Esophagus squamous epithelium (tissue), 5 donors: ENCODE measurements around the gene PSME4. TPM values are rescaled to one million over a fixed set of nuclear protein-coding genes. Genes with fewer than 3 reads are reported as not detected.
"Not testable (repeated sequence)": the region's sequence is repeated elsewhere in the genome, so short reads cannot be mapped to it uniquely, and the experiment has no call there.

Experiments used
- DNase-seq: peaks from one replicate; lab custom pipeline; 2025; lab: John Stamatoyannopoulos, UW
- H3K27ac ChIP-seq, 4 donors: fragments of 200-600 bp; sonication (generic); one replicate each; pipeline ENCODE4 v1.5.1; 2016 to 2019; ENCODE audit warnings: mild to moderate bottlenecking in 1 of 4
- H3K27me3 ChIP-seq, 4 donors: fragments of 200-600 bp; sonication (generic); 1 replicate in 3 of 4; 2 replicates in 1 of 4; pipeline versions ENCODE4 v1.5.1 to v1.6.0; 2017 to 2021; ENCODE audit warnings: antibody characterized with exemption in 1 of 4
- H3K36me3 ChIP-seq, 3 donors: fragments of 200-600 bp; sonication (generic); one replicate each; pipeline ENCODE4 v1.5.1; 2016 to 2019
- H3K4me1 ChIP-seq, 3 donors: fragments of 200-600 bp; sonication (generic); one replicate each; pipeline ENCODE4 v1.5.1; 2017 to 2019
- H3K4me3 ChIP-seq, 4 donors: fragments of 200-600 bp; sonication (generic); 1 replicate in 3 of 4; 2 replicates in 1 of 4; pipeline ENCODE4 v1.5.1; 2016 to 2019; ENCODE audit warnings: mild to moderate bottlenecking in 2 of 4, moderate library complexity in 1 of 4
- H3K9me3 ChIP-seq, 3 donors: fragments of 200-600 bp; sonication (generic); one replicate each; pipeline ENCODE4 v1.5.1; 2016 to 2019
- POLR2A ChIP-seq, 4 donors: fragments of 450-650 bp; IDR thresholded peaks; one replicate each; pipeline ENCODE4 v1.6.1; 2017; ENCODE audit warnings: antibody characterized with exemption in 4 of 4, mild to moderate bottlenecking in 4 of 4, moderate library complexity in 3 of 4
- WGBS, 2 donors: methylation state at CpG; one replicate each; pipeline ENCODE4 v1.1.5; 2018; 5-methylcytosine and 5-hydroxymethylcytosine counted together
- intact Hi-C: fragments of 100-400 bp; cut with DNase I; formaldehyde crosslinking; loops from one replicate; pipeline ENCODE4 v1.15.0; 2022
- total RNA-seq, 4 donors: library from RNA; depleted of rRNA; stranded (reverse); fragments of >200 nt; gene quantifications; one replicate each; pipeline ENCODE4 v1.1.0, GENCODE V29; 2016
- TF ChIP-seq, protein P1 (sequence below), 6 experiments: fragments of 450-650 bp in 4 of 6; fragments of 200-600 bp in 2 of 6; sonication (generic) in 2 of 6; IDR thresholded peaks; one replicate each; pipeline ENCODE4 v1.5.1; 2016 to 2019; ENCODE audit warnings: antibody characterized with exemption in 6 of 6, mild to moderate bottlenecking in 4 of 6, moderate library complexity in 4 of 6
- donor health status: DM: yes; HTN: yes; CAD: no.

PSME4 gene
- total RNA-seq, 4 donors from 2014 or later, result 26.0 to 58.9 (median 44.0) TPM

DNA sequence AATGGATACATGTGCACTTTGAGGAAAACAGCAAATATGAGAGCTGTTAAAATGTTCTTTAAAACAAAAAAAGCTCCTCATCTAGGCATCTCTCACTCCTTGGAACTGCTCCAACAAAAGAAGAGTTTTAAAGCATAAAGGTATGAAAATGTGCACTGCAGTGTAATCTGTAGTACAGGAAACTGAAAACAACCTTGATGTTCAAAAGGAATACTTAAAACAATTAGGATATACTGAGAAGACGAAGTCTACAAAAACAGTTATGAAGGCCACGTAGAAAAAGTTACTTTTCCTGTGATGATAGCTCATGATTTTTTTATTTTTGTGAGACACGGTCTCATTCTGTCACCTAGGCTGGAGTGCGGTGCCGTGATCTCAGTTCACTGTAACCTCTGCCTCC, 109.0 kb downstream of the PSME4 start:
- H3K27me3 ChIP-seq, result no peaks in the 10 kb centered on the region
- WGBS, 2 donors, result 88 to 95% methylated on average over 5 of the region's 5 CpGs

GRCh38 chr2:53859206-53860181, 111.3 kb downstream of the PSME4 start, which contains the start of gene GPR75:
Gene GPR75 (minus strand): TSS chr2:53859967. CDS start chr2:53854756, 5,211 bp downstream.
- H3K9me3 ChIP-seq, result no peaks in the 10 kb centered on the region
- peak within 1 kb of the TSS in 2 of 4 donors; percentile 13 to 22 for H3K27ac ChIP-seq
- 45 to 69% methylated on average over 6 to 11 of the region's 72 CpGs for WGBS, 2 donors
- H3K27me3 ChIP-seq, result no peaks in the 10 kb centered on the region
- peak within 1 kb of the TSS; percentile 24 to 63 (median 46) for H3K4me3 ChIP-seq
- intact Hi-C loops, result no loop called here
- no peak for DNase-seq
- peaks cover 0 to 15% (median 6%) of the 10 kb centered on the region in 3 donors for H3K4me1 ChIP-seq
- peaks cover 0 to 31% (median 0%) of the 10 kb centered on the region in 3 donors for H3K36me3 ChIP-seq
- TF ChIP-seq POLR2A (IDR thresholded peaks at IDR 0.05), result no peak
- TF ChIP-seq, protein P1, sequence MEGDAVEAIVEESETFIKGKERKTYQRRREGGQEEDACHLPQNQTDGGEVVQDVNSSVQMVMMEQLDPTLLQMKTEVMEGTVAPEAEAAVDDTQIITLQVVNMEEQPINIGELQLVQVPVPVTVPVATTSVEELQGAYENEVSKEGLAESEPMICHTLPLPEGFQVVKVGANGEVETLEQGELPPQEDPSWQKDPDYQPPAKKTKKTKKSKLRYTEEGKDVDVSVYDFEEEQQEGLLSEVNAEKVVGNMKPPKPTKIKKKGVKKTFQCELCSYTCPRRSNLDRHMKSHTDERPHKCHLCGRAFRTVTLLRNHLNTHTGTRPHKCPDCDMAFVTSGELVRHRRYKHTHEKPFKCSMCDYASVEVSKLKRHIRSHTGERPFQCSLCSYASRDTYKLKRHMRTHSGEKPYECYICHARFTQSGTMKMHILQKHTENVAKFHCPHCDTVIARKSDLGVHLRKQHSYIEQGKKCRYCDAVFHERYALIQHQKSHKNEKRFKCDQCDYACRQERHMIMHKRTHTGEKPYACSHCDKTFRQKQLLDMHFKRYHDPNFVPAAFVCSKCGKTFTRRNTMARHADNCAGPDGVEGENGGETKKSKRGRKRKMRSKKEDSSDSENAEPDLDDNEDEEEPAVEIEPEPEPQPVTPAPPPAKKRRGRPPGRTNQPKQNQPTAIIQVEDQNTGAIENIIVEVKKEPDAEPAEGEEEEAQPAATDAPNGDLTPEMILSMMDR (IDR thresholded peaks at IDR 0.05), result no peak

More for the DNA sequence above, 109.0 kb downstream of the PSME4 start:
- Histone ChIP-seq H3K4me1 (peaks cover 0 to 15% (median 6%) of the 10 kb centered on the region in 3 donors), H3K4me3 (no peak overlapping the region), H3K27ac (no peak overlapping the region), H3K36me3 (peaks cover 0 to 52% (median 3%) of the 10 kb centered on the region in 3 donors), H3K9me3 (no peaks in the 10 kb centered on the region)
- no peak for DNase-seq
- intact Hi-C loops, result no loop called here
- TF ChIP-seq, protein P1 (IDR thresholded peaks at IDR 0.05), result no peak
- TF ChIP-seq POLR2A (IDR thresholded peaks at IDR 0.05), result no peak

GRCh38 chr2:53856272-53856671, 114.5 kb downstream of the PSME4 start:
- H3K9me3 ChIP-seq, result no peaks in the 10 kb centered on the region
- no peak for TF ChIP-seq POLR2A (IDR thresholded peaks at IDR 0.05)
- TF ChIP-seq, protein P1 (IDR thresholded peaks at IDR 0.05), result no peak
- H3K27me3 ChIP-seq, result no peaks in the 10 kb centered on the region
- intact Hi-C loops, result no loop called here
- H3K36me3 ChIP-seq, result peaks cover 0 to 26% (median 0%) of the 10 kb centered on the region in 3 donors
- H3K4me1 ChIP-seq, result peaks cover 0 to 15% (median 6%) of the 10 kb centered on the region in 3 donors
- H3K4me3 ChIP-seq, result no peak overlapping the region
- WGBS, 2 donors, result 75 to 78% methylated on average over 2 of the region's 2 CpGs
- no peak overlapping the region for H3K27ac ChIP-seq
- DNase-seq, result no peak

DNA sequence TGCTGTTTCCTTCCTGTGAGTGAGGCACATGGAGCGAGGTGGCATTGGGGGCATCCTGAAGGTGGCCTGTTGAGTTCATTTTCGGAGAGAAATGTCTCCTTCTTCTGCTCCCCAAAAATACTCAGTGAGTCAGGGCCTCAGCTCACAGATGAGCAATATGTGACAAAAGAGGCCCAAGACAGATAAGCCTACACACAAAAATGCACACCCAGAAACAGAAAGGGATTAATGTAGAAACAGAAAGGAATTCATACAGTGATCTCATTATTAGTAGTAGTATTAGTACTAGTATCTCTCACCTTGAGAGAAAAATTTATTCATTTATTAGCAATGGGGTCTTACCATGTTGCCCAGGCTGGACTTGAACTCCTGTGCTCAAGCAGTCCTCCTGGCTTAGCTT, 116.1 kb downstream of the PSME4 start:
- Histone ChIP-seq H3K4me3 (no peak overlapping the region), H3K36me3 (peaks cover 0 to 21% (median 0%) of the 10 kb centered on the region in 3 donors), H3K4me1 (peaks cover 0 to 8% (median 4%) of the 10 kb centered on the region in 3 donors), H3K27ac (no peak overlapping the region), H3K9me3 (no peaks in the 10 kb centered on the region), H3K27me3 (no peaks in the 10 kb centered on the region)
- intact Hi-C loops, result no loop called here
- DNase-seq, result no peak
- 85 to 87% methylated on average over 2 of the region's 2 CpGs for WGBS, 2 donors
- TF ChIP-seq, protein P1 (IDR thresholded peaks at IDR 0.05), result no peak
- TF ChIP-seq POLR2A (IDR thresholded peaks at IDR 0.05), result no peak

DNA sequence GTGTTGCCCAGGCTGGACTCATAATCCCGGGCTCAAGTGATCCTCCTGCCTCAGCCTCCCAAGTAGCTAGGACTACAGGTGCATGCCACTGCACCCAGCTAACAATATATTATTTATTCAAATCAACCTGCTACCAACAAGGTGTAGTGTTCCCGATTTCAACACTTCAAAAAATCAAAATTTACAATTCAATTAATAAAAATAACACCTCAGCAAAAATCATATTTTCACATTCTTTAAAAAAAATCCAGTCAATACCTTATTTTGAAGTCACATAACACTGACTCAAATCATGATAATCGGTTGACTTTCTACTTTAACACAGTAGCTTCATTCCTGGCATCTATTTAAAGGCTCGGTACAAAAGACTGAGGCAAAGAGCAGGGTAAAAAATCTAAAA, 118.3 kb downstream of the PSME4 start:
- Histone ChIP-seq H3K9me3 (no peaks in the 10 kb centered on the region), H3K27ac (no peak overlapping the region), H3K4me3 (no peak overlapping the region), H3K4me1 (peaks cover 0 to 5% (median 0%) of the 10 kb centered on the region in 3 donors), H3K36me3 (peaks cover 0 to 24% (median 0%) of the 10 kb centered on the region in 3 donors), H3K27me3 (no peaks in the 10 kb centered on the region)
- intact Hi-C loops, result no loop called here
- no peak for TF ChIP-seq POLR2A (IDR thresholded peaks at IDR 0.05)
- TF ChIP-seq, protein P1 (IDR thresholded peaks at IDR 0.05), result no peak
- DNase-seq, result no peak
- 77 to 93% methylated on average over 4 of the region's 4 CpGs for WGBS, 2 donors

GRCh38 chr2:53851052-53851757, 119.6 kb downstream of the PSME4 start:
- H3K4me1 ChIP-seq, intact Hi-C loops, H3K27ac ChIP-seq, DNase-seq, H3K9me3 ChIP-seq, H3K4me3 ChIP-seq, H3K27me3 ChIP-seq: not testable (repeated sequence)
- H3K36me3 ChIP-seq, result peaks cover 0 to 25% (median 0%) of the 10 kb centered on the region in 3 donors
- 90 to 92% methylated on average over 7 to 9 of the region's 9 CpGs for WGBS, 2 donors
